Activated T-cell treated with anti-CD3 and anti-CD28 coated beads, Interleukin-2, amount 50 U/mL, for 48 hours (primary cell): ENCODE data around the gene RPL10A.

Experiments
- DNase-seq, 2 experiments: peaks; one replicate each; pipeline ENCODE4 v3.0.0-alpha.2; 2020

The RPL10A gene

DNA sequence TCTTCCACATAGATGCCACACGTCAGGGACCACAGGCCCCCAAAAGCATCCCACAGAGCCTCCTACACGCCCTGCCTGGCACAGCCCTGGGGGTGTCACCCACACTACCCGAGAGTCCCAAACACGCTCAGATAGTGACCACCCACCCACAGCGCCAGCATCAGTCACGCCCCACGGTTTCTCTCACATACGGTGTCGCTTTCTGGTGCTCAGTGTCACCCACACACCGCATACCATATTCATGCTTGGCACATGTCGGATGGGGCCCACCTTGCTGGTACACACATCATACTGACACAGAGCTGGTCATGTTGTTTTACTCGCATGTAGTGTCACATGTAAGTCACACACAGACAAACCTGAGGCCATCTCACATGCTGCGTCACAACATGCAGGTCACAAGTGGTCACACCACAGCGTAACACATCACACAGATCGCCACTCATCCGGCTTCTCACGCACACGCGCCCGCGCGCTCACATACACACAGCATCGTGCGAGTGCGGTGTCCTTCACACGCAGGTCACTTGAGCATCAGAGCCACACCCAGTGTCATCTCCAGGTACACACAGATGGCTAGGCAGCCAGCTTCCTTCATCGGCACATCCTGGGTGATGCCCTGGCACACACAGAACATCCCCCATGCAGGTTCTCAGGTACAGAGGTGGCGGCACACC is 25.2 kb downstream of the RPL10A start:
- DNase-seq = no peak

DNA sequence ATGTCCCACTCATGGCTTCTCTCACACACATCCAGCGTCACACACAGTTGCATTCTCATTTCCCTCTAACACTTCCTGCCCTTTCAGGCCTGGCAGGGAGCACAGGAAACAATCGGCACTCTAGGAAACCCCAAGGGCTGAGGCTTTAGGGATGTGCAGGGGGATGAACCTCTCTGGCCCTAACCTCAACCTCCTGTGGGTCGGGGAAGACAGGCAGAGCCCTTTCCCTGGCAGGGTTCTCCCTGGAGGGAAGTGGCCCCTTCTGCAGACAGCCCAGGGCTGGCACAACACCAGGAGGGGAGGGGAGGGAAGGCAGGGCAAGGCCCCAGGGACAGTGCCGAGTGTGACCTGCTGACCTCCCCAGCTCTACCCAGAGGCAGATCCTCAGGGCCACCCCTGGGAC is 26.0 kb downstream of the RPL10A start:
- DNase-seq = no peak

DNA sequence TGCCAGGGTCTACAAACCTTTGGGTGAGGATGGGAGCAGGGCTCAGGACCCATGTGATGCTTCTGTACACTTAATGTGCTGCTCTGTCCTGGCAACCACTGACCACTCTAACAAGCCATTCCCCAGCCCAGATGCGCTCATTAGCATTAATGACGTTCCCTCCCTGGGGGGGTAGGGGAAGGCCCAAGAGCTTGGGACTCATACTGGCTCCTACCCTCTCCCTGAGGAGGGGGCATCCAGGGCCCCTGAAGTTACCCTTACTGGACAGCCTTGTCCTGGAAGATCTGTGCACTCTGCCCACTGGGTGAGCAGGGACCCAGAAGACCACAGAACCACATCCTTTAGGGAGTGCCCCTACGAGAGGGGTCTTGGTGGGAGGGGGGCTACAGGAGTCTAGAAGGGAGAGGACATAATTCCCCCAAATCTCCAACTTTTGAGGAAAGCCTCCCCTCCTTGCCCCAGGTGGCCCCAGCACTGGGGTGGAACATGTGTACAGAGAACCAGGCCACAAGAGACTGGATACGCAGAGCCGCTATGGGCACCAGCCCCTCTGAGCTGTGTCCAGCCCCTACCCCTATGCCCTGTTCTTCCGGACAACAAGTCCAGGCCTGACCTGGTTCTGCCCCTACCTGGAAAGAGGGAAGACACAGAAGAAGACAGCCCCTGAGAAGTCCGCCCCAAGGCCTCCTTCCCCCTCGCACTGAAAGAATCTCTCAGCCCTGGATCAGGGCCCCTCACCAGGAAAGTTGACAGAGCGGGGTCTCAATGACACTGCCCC is 27.2 kb downstream of the RPL10A start:
- no peak for DNase-seq

DNA sequence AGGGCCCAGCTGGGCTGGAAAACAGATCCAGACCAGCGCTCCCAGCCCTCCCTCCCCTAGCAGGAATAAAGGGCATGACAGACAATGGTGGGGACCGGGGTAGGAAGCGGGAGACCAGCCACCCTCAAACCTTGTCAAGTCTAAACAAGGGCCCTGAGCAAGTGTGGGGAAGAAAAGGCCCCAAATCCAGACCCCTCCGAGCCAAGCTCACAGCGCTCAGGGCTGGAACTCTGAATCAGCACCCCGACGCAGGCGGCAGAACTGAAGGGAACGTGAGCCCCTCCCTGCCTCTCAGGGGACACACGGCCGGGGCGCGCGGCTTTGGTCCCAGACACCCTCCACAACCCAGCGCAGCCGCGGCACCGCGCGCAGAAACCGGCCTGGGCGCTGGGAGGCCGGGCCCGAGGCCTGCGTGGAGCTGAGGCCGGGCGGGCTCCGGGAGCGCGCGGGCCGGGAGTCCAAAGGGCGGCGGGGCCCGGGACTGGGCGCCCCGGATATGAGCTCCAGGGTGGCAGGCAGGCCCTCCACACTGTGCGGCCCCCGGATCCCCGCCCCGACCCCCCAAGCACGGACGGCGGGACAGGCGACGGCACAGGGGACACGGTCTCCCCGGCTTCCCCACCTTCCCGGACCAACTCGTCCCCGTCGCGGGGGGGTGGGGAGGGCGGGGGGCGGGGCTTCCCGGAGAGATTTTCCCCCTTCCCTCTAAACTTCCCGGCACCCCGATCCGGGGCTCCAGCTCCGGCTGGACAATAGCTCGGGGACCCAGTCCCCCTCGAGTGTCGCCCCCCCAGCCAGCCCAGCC is 28.0 kb downstream of the RPL10A start:
- DNase-seq = no peak

DNA sequence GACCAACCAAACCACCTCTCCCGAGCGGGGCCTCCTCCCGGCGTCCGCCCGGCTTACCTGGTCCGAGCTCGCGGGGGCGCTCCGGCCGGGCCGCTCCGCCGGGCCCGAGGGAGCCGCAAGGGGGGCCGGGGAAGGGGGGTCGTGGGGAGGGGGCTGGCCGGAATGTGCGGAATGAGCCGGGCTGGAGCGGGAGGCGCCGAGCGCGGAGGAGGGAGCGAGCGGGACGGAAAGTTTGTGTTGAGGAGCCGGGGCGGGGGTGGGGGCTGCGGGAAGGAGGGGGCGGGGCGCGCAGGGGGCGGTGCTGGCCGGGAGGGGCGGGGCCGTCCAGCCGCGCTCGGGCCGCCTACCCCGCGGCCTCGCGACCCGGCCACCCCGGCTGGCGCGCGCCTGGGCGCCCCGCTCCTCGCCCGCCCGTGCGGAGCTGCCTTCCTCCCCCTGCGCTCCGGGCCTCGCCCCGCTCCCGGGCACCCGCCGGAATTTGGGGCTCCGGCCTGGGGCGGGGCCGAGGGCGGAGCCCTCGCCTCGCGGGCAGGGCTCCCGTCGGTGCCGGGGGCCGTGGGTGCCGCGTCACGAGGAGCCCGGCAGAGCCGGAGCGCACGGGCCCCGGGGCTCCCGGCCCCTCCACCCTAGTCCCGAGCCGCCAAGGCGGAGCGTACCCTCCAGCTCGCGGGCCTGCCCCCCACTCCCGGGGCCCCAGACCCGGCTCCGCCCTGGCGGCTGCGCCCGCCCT is 28.8 kb downstream of the RPL10A start, which contains the start of gene TEAD3:
TSS of gene TEAD3 (minus strand) at position 239 of the 730 bp plus-strand sequence.
- DNase-seq = peak; percentile 70 to 77

DNA sequence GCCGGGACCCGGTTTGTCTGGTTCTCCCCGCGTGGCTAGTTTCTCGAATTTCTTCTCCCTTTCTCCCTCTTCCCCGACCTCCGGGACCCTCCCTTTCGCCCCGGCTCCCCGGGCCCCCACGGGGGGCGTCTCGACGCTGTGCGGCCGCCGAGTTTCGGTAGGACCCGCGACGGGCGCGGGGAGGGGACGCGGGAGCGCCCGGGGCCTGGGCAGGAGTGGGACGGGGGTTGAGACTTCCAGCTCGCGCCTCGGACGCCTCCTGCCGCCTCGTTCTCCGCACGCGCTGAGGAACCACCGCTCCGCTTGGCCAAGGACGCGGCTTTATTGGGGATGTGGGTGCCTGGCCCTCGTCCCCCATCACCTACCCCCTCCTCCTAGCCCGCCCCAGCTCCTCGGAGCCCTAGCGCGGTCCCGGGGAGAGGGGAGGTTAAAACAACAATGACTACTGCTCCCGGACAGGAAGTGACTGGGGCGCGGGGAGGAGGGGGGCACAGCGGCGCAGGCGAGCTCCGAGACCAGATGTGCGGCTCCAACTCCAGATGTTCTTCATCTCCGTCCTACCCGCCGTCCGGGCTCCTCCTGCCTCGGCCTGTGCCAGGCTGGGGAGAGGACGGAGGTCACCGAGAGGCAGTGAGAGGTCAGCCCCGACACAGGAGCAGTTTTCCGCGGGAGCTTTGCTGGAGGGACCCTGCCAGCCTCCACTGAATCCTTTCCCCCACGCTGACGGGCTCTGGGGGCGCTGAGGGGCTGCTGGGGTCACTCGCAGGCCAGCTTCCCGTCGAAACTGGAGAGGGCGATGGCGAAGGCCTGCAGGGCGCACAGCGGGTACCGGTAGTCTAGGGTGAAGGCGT is 29.6 kb downstream of the RPL10A start:
- peak; percentile 71 to 72 for DNase-seq

DNA sequence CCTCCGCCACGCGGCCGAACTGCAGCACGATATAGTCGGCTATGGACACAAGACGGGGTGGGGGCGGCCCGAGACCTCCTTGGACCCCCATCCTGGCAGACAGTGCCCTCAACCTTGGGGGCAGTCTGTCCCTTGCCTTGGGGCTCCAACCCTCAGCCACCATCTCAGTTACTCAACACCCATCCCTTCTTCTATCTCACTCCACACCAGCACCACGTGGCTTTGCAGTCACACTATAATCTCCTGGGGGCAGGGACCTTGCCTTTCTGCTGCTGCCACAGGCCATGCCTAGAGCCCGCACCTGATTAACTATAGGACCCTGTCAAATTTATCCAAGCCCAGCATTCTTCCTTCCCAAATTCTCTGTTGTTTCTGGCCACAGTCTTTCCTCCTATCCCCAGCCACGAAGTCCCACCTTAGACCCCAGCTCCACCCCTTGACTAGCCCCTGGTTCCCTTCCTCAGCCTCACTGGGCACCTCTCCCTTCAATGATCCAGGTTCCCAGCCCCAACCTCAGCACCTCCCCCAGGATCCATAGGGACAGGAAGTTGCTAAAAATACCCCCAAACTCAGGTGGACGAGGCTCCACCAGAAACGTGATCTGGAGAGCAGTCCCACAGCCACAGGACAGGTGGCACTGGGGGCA is 30.3 kb downstream of the RPL10A start:
- DNase-seq = no peak

DNA sequence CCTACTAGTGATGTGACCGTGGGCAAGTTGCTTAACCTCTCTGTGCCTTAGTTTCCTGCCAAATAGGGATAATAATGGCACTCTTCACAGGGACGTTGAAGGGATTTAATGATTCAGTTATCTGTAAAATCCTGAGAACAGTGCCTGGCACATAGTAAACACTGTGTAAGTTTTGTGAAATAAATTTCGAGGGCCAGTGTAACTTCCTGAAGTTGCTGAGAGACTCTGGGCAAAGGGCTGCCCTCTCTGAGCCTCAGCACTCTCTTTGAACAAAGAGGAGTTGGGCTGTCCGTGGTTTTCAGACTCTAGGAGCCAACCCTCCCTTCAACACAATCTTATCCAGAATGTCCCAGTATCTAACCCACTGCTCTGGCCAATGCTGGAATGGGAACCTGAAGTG is 31.2 kb downstream of the RPL10A start:
- DNase-seq = no peak

DNA sequence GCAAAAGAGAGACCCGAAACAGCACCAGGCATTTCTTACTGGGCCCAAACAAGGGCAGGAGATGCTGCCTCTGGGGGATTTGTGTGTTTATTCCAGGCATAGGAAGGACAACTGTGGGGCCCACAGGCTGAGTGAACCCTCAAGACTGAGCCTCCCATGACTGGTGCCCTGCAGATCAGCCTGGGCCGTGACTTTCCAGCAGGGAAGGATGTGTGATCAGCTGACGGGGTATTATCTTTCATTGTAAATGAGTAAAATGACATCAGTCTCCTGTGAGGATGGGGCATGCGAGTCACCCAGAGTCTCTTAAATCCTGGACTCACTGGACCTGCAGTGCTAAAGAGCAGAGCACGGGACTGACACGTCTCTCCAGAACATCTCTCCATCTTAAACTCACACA is 32.6 kb downstream of the RPL10A start:
- DNase-seq = no peak

DNA sequence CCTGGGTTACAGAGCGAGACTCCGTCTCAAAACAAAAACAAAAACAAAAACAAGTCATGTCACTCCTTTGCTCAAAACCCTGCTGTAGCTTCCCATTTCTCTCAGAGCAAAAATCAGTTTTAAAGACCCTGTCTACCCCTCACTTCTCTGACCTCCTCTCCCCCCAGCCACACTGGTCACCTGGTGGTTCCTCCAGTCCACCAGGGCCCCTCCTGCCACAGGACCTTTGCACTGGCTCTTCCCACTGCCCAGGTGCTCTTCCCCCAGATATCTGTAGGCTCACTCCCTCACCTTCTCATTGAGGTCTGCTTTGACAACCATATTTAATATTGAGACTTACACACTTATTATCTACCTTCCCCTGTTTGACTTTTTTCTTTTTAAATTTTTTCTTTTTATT is 33.6 kb downstream of the RPL10A start:
- no peak for DNase-seq

DNA sequence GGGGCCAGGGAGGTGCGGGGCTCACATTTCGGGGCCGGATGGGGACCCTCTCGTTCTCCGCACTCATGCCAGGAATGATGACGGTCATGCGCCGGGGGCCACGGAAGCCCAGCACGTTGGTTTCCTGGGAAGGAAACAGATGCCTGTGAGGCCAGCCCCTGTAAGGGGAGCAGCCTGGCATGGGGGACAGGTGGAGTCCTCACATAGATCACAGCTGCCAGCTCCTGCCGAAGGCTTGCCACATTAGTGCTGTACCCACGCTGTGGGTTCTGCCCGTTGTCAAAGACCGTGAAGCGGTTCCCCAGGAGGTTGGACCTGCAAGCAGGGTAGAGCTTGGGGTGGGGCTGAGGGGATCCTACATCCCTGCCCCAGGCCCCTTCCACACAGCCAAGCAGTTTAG is 35.3 kb downstream of the RPL10A start:
- DNase-seq = no peak

DNA sequence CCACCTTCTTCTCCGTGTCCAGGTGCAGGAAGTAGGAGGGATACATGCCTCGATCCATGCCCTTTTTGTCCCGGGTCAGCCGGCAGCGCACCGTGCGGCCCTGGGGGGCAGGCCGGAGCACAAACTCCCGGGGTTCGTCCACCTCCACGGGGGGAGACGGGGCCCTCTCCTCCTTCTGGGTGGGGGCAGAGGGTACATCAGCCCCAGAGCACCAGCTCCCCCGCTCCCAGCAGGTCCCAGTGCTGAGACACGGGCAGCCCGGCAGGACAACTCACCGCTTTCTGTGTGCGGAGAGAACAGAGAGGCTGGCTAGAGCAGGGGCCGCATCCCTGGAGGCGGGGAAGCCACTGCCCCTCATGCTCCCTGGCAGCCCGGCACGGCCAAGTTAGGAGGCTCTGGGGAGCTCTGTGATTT is 37.8 kb downstream of the RPL10A start:
- no peak for DNase-seq

DNA sequence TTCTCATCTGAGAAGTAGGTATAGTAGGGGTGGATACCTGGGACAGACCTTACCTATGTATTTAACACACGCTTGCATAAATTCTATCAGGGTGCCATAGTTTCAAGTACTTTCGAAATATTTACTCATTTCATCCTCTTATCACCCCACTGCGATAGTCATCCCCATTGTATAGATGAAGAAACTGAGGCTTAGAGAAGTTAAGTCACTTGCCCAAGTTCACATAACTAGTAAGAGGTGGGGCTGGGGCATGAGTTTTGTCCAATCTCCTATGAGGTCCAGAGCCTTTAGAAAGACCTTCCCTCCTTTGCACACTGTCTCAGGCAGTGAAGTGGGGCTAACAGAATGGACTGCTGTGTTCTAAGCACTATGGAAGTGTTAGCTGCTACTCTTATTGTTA is 38.3 kb downstream of the RPL10A start:
- no peak for DNase-seq

DNA sequence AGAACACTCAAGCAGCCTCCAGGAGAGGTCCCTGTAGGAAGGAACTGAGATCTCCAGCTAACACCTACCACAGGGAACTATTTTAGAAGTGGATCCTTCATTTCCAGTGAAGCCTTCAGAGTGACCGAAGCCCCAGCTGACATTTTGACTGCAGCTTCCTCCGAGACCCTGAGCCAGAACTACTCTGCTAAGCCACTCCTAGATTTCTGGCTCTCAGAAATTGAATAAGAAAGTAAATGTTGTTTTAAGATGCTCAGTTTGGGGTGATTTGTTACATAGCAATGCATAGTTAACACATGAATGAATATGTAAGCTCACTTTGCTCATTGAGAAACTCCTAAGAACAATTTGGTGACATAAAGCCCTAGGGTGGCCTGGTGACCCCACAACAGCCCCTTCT is 39.0 kb downstream of the RPL10A start:
- no peak for DNase-seq

DNA sequence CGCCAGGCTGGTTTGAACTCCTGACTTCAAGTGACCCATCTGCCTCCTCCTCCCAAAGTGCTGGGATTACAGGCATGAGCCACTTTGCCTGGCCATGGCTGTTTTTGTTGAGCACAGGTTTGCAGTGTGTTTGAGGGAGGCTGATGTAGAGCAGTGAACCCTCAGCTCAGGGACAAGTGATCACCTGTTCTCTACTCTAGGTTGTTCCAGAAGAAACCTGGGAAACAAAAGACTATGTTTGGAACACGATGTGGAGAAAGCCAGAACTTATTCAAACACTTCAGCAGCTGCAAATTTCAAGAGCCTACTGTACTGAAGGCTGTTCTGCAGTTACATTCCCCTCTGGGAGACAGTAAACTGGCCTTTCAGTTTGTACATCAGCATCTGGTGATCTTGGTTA is 39.8 kb downstream of the RPL10A start:
- DNase-seq = no peak

DNA sequence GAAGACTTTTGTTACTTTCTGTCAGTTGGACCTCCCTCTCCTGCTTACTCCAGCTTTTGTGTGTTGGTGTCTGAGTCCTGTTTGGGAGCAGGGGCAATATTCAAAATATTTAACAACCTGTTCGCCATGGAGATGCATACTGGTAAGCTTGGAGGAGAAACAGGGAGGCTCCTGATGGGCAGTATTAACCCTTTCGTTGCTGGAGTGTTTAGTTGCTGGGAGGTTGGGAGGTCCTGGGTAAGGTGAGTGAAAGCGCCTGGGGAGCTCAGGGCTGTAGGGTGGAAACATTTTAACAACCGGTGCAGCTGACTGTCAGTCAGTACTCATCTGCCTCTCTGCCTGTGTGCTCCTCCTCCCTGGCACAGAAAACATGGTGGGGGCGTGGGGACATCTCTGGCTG is 40.3 kb downstream of the RPL10A start:
- DNase-seq = no peak

DNA sequence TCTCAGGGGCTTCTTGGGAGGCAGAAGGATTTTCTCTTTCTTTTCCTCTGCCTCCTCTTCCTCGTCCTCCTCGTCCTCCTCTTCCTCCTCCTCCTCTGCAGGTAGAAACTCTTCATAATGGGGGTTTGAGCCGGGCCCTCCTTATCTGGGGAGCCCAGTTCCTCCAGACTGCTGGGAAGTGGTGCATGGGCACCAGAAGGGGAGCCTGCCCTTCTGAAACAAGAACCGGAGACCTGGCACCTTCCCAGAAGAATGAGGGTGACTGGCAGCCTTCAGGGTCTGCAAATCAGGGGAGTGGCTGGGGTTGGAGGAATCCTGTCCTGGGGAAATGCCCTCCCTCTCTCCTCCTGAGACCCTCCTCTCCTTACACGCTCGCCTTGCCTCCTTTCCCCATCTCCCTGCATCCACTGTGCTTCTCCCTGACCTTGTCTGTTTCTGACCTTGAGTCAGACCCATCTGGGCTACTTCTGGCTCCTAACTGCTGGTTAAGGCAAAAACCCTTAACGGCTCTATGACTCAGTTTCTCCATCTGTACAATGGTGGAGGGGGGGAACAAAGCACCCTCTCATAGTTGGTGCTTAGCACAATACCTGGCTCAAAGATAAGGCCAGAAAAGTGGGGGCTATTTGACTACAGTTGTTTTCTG is 42.8 kb downstream of the RPL10A start:
- DNase-seq = no peak

DNA sequence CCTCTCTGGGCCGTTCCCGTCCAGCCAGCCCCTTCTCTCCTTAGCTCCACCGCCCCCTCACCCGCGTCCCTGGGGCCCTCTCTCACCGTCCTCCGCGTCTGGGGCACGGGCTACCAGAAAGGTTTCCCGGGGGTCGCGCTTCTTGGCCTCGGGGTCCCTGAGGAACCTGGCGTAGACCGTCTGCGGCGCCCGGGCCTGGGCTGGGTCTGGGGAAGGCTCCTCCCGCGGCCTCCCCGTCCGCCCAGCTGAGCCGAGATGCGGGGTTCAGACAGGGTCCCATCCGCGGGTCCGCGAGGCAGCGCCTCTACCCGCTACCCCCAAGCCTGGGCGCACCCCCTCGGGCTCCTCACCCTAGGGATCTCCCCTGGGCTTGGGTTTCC is 43.4 kb downstream of the RPL10A start:
- DNase-seq = no peak

DNA sequence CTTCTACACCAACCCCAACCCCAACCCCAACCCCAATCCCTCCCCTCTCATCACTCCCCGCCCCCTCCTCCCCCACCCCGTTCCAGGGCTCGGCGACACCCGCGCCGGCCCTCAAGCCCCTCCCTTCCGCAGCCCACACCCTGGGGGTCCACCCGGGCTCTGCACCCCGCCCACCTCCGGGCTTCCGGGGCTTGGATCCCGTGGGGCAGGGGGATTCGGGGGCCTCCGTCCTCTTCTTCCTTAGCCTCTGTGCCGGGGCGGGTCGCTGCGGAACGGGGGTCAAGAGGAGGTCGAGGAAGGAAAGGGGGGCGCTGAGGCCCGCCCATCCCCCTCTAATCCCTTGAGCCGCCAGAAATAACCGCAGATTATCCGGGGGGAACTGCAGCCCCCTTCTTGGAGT is 43.8 kb downstream of the RPL10A start:
- DNase-seq = no peak

DNA sequence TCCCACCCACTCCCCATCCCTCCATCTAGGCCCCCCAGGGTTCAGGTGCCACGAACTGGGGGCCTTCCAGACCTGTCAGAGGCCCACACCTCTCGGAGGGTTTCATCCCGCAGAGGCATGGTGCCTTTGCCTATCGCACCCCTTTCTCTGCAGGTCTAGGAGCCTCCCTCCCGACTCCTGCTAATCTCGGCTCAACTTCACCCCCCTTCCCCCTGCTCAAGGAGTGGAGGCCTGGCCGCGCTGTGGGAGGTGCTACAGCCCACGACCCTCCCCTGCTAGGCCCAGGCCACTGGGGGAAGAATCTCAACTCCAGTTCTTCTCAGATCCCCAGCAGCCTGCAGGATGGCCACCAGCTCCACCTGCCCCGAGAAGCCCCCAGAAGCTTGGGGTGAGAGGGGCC is 44.5 kb downstream of the RPL10A start, which contains the start of gene TULP1:
TSS of gene TULP1 (minus strand) at position 157 of the 400 bp plus-strand sequence. CDS start at position 119, 38 bp downstream.
- no peak for DNase-seq

DNA sequence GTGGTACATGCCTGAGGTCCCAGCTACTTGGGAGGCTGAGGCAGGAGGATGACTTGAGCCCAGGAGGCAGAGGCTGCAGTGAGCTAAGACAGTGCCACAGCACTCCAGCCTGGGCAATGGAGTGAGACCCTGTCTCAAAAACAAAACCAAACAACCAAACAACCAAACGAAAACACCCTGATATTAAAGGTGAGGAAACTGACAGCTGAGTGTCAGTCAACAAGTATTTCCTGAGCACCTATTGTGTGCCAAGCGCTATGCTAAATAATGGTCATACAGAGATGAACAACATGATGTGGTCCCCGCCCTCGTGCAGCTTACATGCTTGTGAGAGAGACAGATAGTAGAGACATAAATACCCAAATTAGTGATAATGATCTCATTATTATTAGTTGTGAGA is 46.4 kb downstream of the RPL10A start:
- DNase-seq = no peak
